NCI-H526 (cell line): ENCODE data around the gene SPAG7.
A peak's percentile ranks its signal among the peaks of the same experiment; 100 is the strongest.

ENCODE experiments used
- DNase-seq, 2 experiments: peaks; one replicate each; lab custom pipeline; 2025; lab: John Stamatoyannopoulos, UW

SPAG7 gene

DNA sequence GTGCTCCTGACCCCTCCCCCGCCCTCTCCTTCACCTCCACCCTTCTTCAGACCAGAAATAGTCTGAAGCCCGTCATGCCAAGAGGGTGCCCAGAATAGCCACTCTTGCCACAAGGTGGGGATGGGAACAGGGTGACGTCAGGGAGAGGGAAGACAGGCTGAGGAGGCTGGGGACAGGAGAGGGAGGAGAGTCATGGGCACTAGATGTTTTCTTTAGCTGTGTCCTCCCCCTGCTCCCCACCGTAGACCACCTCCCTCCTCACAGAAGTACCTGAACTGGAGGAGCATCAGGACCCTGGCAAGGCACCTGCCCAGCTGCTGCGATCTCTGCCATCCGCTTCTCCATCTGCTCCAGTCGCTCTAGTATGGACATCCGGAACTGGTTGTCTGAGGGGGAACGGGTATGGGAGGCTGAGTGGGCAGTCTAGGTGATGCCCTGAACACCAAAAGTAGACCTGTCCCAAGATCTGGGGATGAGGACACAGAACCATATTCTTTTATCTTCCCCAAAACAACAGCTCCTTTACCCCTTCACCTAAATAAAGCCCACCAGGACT lies 6.6 kb upstream of the SPAG7 start:
- no peak for DNase-seq

DNA sequence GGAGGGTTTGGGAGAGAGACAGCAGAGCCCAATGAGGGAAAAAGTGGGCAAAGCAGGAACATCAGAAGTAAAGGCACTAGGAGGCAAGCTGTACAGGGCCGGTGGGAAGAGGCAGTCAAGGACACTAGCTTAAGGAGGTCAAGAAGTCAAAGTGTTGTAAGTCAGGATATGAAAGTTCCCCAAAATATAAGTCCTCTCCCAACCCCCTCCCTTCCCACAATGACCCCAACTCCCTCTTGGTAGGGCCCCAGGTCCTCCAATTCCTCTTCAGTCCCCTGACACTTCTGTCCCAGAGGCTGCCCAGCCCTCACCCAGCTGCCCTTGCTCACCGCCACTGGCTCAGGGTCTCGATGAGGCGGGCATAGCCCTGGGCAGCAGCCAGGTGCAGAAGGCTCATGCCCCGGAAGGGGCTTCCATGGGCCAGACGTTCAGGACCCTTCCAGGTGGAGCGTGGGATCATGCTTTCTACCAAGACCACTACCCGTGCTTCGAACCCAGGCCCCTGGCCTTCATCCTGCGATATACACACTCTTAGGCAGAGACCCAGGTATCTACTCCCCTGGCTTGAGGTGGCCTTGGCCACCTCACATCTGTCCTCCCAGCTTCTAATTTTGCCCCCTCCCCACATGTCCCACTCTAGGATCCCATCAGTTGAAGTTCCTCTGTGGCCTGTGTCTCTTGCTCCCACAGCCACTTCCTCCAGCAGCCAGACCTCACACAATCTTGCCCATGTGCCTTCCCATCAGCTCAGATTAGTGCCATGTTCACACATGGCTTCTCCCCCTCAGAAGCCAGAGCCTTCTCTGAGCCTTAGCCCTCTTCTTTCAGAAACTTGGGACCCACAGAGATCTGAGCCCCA lies 5.9 kb upstream of the SPAG7 start:
- no peak for DNase-seq

DNA sequence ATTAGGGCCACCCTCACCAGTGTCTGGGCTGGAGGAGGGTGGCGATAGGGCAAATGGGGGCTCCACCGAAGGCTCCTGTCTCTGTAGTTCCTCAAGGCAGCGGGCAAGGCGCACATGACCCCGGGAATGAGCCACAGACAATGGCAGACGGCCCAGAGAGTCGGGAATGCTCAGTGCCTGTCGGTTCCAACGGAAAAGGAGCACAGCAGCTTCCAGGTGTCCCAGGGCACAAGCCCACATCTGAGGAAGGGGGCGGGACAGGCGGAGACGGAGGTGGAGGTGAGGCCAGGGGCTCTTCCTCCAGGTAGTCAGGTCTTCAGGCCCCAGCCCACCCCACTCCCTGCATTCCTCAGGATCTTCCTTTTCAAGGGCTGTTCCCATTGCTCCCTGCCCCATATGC lies 5.1 kb upstream of the SPAG7 start:
- DNase-seq, result no peak

DNA sequence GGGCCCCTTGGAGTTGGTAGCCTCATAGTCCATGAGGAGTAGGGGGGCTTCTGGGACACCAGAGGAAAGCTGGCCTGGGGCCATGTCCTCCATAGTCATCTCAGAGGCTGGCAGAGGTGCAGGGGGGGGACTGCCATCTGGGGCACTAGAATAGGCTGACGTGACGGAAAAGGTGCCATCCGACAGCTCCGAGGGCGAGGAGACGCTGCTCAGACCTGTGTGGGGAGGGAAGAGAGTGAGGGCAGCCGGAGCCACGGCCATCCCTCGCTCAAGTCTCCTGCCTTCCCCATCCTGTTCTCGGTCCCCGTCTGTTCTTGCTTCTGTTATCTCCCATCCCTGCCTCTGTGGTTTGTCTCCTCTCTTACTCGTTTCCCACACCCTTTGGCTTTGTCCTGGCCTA lies 4.7 kb upstream of the SPAG7 start:
- DNase-seq, result no peak

DNA sequence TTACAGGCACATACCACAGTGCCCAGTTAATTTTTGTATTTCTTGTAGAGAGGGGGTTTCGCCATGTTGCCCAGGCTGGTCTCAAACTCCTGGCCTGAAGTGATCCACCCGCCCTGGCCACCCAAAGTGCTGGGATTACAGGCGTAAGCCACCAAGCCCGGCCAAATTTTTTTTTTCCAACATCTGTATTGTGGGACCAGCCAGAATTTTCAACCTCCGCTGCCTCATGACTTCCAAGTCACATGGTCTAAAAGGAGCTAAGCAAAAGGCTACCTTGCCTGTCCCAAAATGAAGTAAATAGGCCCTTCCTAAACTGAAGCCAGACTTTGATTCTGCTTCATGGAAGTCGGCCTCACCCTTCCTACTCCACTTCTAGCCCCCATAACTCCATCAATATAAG lies 4.2 kb upstream of the SPAG7 start:
- no peak for DNase-seq

DNA sequence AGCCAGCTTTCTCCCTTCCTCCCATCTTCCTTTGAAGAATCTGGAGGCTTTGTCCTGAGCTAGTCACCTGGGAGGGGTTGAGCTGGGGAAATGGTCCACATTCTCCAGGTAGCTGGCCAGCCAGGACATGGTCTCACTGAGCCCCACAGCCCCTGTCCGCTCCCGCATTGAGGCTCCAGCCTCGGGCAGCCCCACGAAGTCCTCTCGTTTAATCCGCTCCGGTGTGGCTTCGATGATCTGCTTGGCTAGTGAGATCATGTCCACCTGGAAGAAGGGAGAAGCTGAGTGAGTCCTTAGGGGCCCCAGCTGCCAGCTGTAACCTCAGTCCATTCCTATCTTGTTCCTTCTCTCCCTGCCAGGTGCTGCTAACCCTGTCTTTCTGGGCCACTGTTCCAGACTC lies 2.7 kb upstream of the SPAG7 start:
- DNase-seq, result no peak

DNA sequence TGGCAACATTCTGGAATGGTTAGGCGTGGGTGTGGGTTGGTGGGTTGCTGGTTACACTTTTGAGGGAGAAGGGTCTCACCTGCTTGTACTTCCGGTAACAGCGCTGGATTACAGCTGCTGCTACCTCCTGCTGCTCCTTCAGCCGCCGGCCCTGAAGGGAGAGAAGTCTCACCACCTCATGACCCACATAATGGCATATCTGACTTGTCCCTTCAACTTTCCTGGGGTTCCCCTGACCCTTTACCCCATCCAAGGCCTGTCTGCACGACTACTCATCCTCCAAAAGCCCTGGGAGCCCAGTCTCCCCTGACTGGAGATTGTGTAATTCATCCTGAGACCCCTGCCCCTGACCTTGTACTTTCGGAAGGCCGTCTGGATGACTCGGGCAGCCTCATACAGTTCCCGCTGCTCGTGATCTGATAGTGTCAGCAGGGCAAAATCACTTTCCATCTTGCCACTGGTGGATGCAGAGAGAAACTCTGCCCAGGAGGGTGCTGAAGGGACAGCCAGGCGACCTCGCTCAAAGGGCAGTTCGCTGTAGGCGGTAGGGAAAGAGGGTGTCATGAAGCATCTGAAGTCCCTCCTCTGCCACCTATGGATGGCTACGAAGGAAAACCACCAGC lies 2.0 kb upstream of the SPAG7 start:
- no peak for DNase-seq

DNA sequence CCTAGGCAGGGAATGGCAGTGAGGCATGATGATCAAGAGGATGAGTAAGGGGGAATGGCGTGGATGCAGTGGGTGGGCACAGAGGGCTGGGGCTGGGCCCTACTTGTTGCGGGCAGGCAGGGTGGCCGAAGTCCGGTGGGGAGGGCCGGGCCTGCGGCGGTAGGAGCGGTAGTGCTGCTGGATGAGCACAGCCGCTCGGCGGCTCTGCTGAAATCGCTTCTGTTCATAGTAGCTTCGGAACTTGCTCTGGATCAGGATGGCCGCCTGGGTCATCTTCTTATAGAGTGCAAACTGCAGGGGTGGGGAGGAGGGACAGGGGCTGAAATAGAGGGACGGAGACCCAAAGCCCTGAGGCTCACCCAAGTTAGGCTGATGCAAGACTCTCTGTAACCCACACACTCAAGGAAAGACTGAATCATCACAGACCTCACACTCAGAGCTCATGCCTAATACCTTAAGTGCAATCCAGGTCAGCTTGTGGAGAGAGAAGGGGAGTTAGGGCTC lies 1.5 kb upstream of the SPAG7 start:
- DNase-seq, result no peak

DNA sequence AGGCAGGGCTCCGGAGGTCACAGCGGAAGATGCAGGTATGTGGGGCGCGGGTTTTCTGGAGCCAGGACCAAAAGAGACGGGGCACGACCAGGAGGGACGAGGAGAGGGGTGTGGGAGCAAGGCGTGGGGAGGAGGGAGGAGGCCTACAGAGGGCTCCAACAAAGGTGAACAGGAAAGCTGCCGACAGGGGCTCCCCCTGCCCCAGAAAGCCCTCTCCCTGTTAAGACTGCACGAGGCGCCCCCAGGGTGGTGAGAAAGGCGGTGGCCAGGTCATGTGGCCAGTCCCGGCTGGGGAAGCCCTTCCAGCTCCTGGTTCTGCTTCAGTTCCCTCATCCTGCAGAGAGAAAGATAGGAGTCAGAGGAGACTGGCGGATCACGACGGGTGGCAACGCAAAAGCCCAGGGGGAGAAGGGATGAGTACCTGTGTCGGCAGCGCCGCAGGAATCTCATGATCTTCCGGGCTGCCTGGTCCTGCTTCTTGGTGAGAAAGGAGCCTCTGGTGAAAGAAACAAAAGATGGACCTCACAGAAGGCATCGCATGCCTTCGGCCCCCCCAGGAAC lies 949 bp upstream of the SPAG7 start:
- DNase-seq, result peak in 1 of 2 experiments; percentile 54

DNA sequence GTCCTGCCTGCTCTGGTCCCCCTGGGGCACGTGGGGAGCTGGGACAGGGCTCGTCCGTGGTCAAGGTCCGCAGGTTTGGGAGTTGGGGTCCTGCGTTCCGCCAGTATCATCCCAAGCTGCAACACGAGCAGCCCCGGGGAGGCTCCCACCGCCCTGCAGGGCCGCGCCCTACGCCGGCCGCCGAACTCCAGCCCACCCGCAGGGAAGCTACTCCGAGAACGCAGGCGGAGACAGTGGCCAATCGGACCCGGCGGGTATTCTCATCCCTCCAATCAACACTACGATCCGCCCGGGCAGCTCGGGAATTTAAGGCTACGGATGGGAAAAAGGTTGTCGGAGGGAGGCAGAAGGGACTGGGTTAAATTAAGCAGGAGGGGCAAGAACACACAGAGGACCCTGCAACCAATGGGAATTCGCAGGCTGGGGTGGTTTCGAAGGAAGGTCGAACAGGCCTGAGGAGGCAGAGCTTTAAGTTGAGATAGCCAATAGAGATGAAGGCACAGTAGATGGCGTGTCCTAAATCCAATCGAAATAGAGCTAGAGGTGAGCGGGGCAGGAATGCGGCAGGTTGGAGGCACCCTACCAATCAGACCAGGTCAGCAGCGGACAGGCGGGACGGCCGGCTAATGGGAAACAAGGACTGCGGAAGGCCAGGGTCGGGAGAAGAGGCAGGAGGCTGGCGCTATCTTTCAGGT lies 626 bp downstream of the SPAG7 start:
- DNase-seq, result peak; percentile 97 to 99

DNA sequence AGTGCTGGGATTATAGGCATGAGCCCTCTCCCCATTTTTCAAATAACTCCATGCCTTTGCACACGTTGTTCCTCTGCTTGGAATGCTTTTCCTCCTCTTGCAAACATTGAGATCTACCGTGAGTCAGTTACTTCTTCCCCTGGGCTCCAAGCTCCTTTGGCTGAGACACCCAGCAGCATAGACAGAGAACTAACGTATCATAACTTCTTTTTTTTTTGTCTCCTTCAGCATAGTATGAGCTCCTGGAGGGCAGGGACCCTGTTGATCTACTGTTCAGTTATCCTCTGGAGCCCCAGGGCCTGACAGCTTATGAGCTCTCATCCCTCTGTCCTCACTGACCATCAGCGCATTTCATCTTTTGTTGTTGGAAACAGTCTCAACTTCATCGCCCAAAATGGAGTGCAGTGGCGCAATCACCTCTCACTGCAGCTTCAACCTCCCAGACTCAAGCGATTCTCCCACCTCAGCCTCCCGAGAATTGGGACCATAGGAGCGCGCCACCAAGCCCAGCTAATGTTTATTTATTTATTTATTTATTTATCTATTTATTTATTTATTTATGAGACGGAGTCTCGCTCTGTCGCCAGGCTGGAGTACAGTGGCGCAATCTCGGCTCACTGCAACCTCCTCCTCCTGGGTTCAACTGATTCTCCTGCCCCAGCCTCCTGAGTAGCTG lies 2.2 kb downstream of the SPAG7 start:
- no peak for DNase-seq

DNA sequence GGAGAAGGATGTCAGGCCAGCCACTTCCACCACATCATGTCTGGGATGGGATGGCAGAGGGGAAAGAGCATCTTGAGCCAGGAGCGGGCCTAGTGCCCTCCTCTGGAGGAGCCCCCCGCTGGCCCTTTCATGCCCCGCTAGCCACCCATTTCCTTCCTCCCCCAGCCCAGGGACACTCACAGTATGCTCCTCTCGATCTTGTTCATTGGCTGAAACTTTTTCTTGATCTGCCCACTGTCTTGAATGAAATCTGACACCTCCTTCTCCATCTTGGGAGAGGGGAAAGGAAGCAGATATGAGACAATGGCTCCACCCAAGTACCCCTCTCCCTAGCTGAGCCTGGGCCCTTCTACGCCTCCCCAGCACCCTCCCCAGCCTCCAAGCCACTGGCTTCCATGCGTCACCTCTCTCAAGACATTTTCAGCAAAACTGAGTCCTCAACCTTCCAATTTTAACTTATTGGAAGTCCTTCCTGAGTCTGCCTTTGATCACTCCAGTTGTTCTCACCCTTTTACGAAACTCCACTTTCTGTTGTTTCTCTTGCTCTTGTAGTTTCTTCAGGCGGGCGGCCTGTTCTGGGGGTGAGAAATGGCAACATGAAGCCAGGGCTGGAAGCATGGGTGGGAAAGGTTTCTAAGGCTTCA lies 7.2 kb downstream of the SPAG7 start:
- no peak for DNase-seq

DNA sequence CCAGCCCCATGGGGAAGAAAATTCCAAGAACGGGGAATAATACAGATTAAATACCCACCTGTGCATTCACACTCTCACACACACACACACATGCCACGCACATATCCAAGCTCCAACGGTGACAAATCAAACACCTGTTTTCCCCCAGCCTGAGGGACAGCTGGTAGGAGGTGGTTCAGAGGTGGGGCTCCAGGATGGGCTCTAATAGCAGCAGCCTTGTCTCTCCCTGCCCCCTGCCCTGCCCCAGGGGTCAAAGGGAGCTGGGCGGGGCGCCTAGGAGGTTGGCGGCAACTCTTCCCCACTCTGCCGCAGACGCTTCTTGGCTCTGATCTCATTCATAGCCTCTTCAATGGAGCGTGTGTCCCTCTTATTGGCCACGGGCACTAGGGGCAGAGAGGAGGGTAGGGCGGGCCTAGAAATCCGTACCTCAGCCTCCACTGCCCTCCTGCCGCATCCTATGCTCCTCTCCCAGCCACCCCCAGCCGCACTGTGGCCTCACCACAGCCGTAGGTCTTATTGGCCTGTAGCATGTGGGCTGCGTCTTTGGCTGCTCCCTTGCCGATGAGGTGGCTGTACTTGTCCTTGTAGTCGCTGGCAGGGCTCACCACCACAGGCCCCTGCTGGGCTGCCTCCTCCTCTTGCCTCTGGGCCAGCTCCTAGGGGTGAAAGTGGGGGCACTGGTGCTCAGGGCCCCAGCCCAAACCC lies 8.2 kb downstream of the SPAG7 start:
- DNase-seq, result no peak

DNA sequence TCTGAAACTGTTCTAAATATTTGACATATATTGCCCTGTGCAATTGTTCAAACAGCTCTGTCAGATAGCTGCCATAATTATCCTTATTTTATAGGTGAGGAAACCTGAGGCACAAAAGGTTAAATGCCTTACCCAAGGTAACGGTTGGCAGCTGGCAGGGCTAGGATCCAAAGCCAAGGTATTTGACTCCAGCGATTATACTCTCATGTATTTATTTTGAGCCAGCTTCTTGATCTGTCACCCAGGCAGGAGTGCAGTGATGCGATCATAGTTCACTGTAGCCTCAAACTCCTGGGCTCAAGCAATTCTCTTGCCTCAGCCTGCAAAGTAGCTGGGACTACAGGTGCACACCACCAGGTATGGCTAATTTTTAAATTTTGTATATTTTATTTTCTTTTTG lies 9.5 kb downstream of the SPAG7 start:
- no peak for DNase-seq

DNA sequence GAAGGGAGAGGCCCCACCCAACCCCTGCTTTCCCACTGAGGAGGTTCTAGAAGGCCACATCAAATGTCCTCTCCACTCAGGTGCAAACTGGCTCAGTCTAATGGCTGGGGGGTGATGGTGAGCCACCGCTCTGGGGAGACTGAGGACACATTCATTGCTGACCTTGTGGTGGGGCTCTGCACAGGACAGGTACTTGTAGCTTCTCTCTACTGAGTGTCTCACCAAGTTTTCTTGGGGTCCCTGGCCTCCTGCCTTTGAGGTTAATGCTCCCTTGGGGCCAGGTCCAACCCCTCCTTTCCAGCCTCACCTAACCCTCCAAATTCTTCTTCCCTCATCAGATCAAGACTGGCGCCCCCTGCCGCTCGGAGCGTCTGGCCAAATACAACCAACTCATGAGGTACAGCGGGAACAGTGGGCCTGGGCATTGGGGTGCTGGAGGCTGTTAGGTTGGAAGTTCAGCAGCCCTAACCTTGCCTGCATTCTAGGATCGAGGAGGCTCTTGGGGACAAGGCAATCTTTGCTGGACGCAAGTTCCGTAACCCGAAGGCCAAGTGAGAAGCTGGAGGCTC lies 11.0 kb downstream of the SPAG7 start:
- no peak for DNase-seq

DNA sequence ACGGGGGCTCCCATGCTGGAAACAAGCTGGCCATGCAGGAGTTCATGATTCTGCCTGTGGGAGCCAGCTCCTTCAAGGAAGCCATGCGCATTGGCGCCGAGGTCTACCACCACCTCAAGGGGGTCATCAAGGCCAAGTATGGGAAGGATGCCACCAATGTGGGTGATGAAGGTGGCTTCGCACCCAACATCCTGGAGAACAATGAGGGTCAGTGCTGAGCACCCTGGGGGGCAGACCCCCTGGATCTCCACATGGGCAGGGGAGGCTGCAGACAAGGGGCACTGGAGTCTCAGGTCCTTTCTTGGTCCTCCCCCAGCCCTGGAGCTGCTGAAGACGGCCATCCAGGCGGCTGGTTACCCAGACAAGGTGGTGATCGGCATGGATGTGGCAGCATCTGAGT lies 12.5 kb downstream of the SPAG7 start:
- no peak for DNase-seq

DNA sequence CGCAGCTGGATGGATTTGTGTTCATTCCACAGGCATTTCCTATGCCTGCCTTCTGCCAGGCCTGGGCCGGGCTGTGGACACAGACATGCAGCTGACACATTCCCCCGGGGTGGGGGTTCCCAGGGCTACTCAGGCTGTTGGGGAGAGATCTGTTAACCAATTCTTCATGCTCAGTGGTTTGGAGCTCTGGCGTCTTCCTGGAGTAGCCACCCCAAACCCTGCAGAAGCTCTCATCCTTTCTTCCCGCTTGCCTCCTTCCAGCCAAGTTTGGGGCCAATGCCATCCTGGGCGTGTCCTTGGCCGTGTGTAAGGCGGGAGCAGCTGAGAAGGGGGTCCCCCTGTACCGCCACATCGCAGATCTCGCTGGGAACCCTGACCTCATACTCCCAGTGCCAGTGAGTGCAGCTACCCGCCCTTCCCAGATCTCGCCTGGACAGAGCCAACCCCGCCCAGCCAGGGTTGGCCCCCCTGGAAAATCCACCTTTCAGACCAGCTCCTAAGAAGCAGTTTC lies 14.1 kb downstream of the SPAG7 start:
- no peak for DNase-seq

DNA sequence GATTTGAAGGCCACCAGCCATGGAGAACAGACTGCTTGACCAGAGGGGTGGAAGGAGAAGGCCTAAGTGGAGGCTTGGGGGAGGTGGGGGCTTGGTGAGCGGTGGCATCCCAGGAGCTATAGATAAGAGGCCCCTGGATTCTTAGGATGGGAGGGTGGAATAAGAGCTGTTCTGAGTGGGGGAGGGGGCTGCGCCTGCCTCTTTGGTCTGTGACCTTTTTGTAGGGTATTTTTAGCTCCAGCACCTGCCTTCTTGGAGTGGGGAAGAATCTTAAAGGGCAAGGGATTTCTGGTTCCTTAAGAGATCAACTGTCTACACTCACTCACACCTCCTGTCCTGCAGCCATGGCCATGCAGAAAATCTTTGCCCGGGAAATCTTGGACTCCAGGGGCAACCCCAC lies 16.1 kb downstream of the SPAG7 start:
- DNase-seq, result no peak

DNA sequence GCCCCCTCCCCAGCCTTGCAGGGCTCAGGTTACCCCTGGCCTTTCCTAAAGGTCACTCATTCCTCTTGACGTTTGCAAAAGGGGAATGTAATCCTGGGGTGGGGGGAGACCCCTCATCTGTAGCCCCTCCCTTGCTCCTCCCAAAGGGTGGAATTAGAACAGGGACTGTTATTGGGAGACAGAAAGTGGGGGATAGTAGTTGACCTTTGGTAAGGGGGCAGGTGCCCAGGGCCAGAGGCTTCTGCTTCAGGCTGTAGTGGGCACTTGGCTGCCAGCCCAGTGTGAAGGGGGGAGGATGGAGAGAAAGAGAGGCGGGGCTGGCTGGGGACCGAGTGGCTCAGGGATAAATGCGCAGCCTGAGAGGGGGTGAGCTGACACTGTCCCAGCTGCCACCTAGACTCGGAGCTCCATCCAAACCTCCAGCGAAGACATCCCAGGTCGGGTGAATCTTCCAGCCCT lies 16.8 kb downstream of the SPAG7 start, which contains the start of gene ENO3:
Gene ENO3, plus strand, starts transcription at position 374 of the 459 bp plus-strand sequence. CDS start 711 bp downstream, outside the sequence.
- DNase-seq, result peak in 1 of 2 experiments; percentile 35
